OCI-LY1 (cell line): ENCODE measurements around the gene PCK2.

Experiments used
- H2AFZ ChIP-seq: fragments of 200-600 bp; sonication (generic), shearing (Covaris generic); 2 replicates; pipeline ENCODE4 v1.6.0; 2014; ENCODE audit warnings: antibody characterized with exemption, mild to moderate bottlenecking, low read length
- H3F3A ChIP-seq: fragments of 200-600 bp; sonication (generic), shearing (Covaris generic); 2 replicates; pipeline ENCODE4 v1.6.0; 2014; ENCODE audit warnings: mild to moderate bottlenecking, antibody characterized with exemption, low read length, moderate library complexity; ENCODE audit not compliant: insufficient read depth
- H3K27ac ChIP-seq: fragments of 200-600 bp; sonication (generic); 2 replicates; pipeline ENCODE4 v1.5.1; 2014; ENCODE audit warnings: low read length, mixed run types, mild to moderate bottlenecking, low read depth; ENCODE audit not compliant: poor library complexity, severe bottlenecking
- H3K27me3 ChIP-seq: fragments of 200-600 bp; sonication (generic); 2 replicates; pipeline ENCODE4 v1.6.0; 2014; ENCODE audit warnings: antibody characterized with exemption, mild to moderate bottlenecking, low read length, moderate library complexity; ENCODE audit not compliant: insufficient read depth
- H3K36me3 ChIP-seq: fragments of 200-600 bp; sonication (generic); 2 replicates; pipeline ENCODE4 v1.6.1; 2014; ENCODE audit warnings: mild to moderate bottlenecking, antibody characterized with exemption, low read length, moderate library complexity, mixed read lengths; ENCODE audit not compliant: insufficient read depth
- H3K4me1 ChIP-seq: fragments of 200-600 bp; sonication (generic); 2 replicates; pipeline ENCODE4 v1.5.1; 2014; ENCODE audit warnings: mild to moderate bottlenecking, low read length, moderate library complexity; ENCODE audit not compliant: insufficient read depth, severe bottlenecking
- H3K4me2 ChIP-seq: fragments of 200-600 bp; sonication (generic), shearing (Covaris generic); 2 replicates; pipeline ENCODE4 v1.6.1; 2014; ENCODE audit warnings: low read length
- H3K4me3 ChIP-seq: fragments of 200-600 bp; sonication (generic); 2 replicates; pipeline ENCODE4 v1.5.1; 2014; ENCODE audit warnings: low read length, low read depth, mild to moderate bottlenecking, mixed read lengths; ENCODE audit not compliant: poor library complexity, severe bottlenecking
- H3K79me2 ChIP-seq: fragments of 200-600 bp; shearing (Covaris generic); 2 replicates; pipeline ENCODE4 v1.6.1; 2016; ENCODE audit warnings: mixed run types, low read length, mixed read lengths; ENCODE audit not compliant: insufficient read depth
- H3K9ac ChIP-seq: fragments of 200-600 bp; sonication (generic), shearing (Covaris generic); 2 replicates; pipeline ENCODE4 v1.6.1; 2014; ENCODE audit warnings: mild to moderate bottlenecking, low read length, mixed read lengths
- H3K9me2 ChIP-seq: fragments of 200-600 bp; sonication (generic), shearing (Covaris generic); 2 replicates; pipeline ENCODE4 v1.6.1; 2014; ENCODE audit warnings: low read depth, mild to moderate bottlenecking, low read length, mixed read lengths
- H3K9me3 ChIP-seq: fragments of 200-600 bp; shearing (Covaris generic); 2 replicates; pipeline ENCODE4 v1.6.1; 2014; ENCODE audit warnings: low read length, mixed read lengths
- H4K20me1 ChIP-seq: fragments of 200-600 bp; sonication (generic), shearing (Covaris generic); 2 replicates; pipeline ENCODE4 v1.6.0; 2016; ENCODE audit warnings: mild to moderate bottlenecking, low read length; ENCODE audit not compliant: insufficient read depth
- CTCF ChIP-seq: fragments of 200-600 bp; sonication (generic), shearing (Covaris generic); IDR thresholded peaks from 2 replicates; pipeline ENCODE4 v1.5.1; 2017; ENCODE audit warnings: mild to moderate bottlenecking, antibody characterized with exemption, low read length, moderate library complexity, mixed read lengths
- EZH2 ChIP-seq: fragments of 200-600 bp; sonication (generic), shearing (Covaris generic); IDR thresholded peaks from 2 replicates; pipeline ENCODE4 v1.8.0; 2017; ENCODE audit warnings: borderline replicate concordance, mixed run types, mild to moderate bottlenecking, antibody characterized with exemption, low read length, moderate library complexity, mixed read lengths

Gene PCK2

GRCh38 chr14:24145219-24145618, 51.1 kb downstream of the PCK2 start:
- peak overlapping the region; percentile 99; the same call in 1 of the 2 replicates for H3K9ac ChIP-seq
- peak overlapping the region; percentile 97 for H3K4me3 ChIP-seq
- peaks cover 42% of the 10 kb centered on the region for H3K36me3 ChIP-seq
- H3K9me2 ChIP-seq: no peaks in the 10 kb centered on the region
- H3K79me2 ChIP-seq: peaks cover 13% of the 10 kb centered on the region
- no peak for TF ChIP-seq CTCF
- TF ChIP-seq EZH2: no peak
- H3K4me1 ChIP-seq: peaks cover 28% of the 10 kb centered on the region
- H3F3A ChIP-seq: no peaks in the 10 kb centered on the region
- peak overlapping the region; percentile 98 for H3K4me2 ChIP-seq
- H3K27me3 ChIP-seq: no peaks in the 10 kb centered on the region
- no peaks in the 10 kb centered on the region for H4K20me1 ChIP-seq
- H3K27ac ChIP-seq: no peak overlapping the region
- H3K9me3 ChIP-seq: no peaks in the 10 kb centered on the region
- no peak overlapping the region for H2AFZ ChIP-seq

- Histone ChIP-seq H4K20me1 (no peaks in the 10 kb centered on the region), H3K27ac (peak overlapping the region; percentile 82), H3K9me3 (no peaks in the 10 kb centered on the region), H2AFZ (no peak overlapping the region), H3K9ac (peak overlapping the region; percentile 99), H3K9me2 (no peaks in the 10 kb centered on the region), H3K27me3 (no peaks in the 10 kb centered on the region), H3F3A (no peaks in the 10 kb centered on the region), H3K4me2 (peak overlapping the region; percentile 98), H3K4me3 (peak overlapping the region; percentile 97), H3K4me1 (peaks cover 28% of the 10 kb centered on the region), H3K79me2 (peaks cover 6% of the 10 kb centered on the region), H3K36me3 (peaks cover 48% of the 10 kb centered on the region)
- no peak for TF ChIP-seq EZH2
- TF ChIP-seq CTCF: no peak
Measured at GRCh38 chr14:24145690-24146452, 51.8 kb downstream of the PCK2 start.

GRCh38 chr14:24146453-24146977, 52.4 kb downstream of the PCK2 start, which contains the start of gene PSME2:
Gene PSME2, minus strand, starts transcription at chr14:24146610. Its CDS starts 29 bp downstream, at chr14:24146581.
- Histone ChIP-seq H3K4me2 (peak within 1 kb of the TSS; percentile 98), H3K4me3 (peak within 1 kb of the TSS; percentile 97), H3K9ac (peak within 1 kb of the TSS; percentile 99), H3K9me3 (no peaks in the 10 kb centered on the region), H4K20me1 (no peaks in the 10 kb centered on the region), H2AFZ (no peak within 1 kb of the TSS), H3K27ac (peak within 1 kb of the TSS; percentile 82), H3F3A (no peaks in the 10 kb centered on the region), H3K4me1 (peaks cover 28% of the 10 kb centered on the region), H3K36me3 (peaks cover 55% of the 10 kb centered on the region), H3K27me3 (no peaks in the 10 kb centered on the region), H3K9me2 (no peaks in the 10 kb centered on the region), H3K79me2 (peaks cover 6% of the 10 kb centered on the region; the same call in 1 of the 2 replicates)
- TF ChIP-seq EZH2 (no peak), CTCF (no peak)
